Suprapubic skin (tissue), 3 donors: ENCODE data around the gene LMNTD2.

Experiments used
- CTCF ChIP-seq, 2 donors: fragments of 200-600 bp in 1 of 2; fragments of 450-650 bp in 1 of 2; sonication (generic) in 1 of 2; IDR thresholded peaks; one replicate each; pipeline ENCODE4 v1.5.1; 2016 to 2019; ENCODE audit warnings: antibody characterized with exemption in 2 of 2, mild to moderate bottlenecking in 1 of 2, moderate library complexity in 1 of 2
- EP300 ChIP-seq: sonication (generic); formaldehyde crosslinking; IDR thresholded peaks from one replicate; pipeline ENCODE4 v1.6.1; 2017; ENCODE audit warnings: antibody characterized with exemption

DNA sequence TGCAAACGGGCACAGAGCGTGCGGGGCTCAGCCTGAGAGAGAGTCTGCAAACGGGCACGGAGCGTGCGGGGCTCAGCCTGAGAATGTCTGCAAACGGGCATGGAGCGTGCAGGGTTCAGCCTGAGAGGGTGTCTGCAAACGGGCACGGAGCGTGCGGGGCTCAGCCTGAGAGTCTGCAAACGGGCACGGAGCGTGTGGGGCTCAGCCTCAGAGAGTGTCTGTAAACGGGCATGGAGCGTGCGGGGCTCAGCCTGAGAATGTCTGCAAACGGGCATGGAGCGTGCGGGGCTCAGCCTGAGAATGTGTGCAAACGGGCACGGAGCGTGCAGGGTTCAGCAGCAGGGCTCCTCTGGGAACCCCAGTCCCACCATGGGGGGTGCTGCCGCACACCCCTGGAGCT lies 29.3 kb upstream of the LMNTD2 start:
- TF ChIP-seq CTCF (IDR thresholded peaks at IDR 0.05) (no peak), EP300 (no peak)
